ENCODE measurements around the gene H2BK1. TPM values are rescaled to one million over a fixed set of nuclear protein-coding genes. Genes with fewer than 3 reads are reported as not detected.
A peak's percentile ranks its signal among the peaks of the same experiment; 100 is the strongest.

Gene H2BK1
- not detected in 2 replicates for total RNA-seq (2014; rRNA removed; shearing (Covaris generic))

GRCh38 chr7:151210087-151210854 is at the start of gene H2BK1:
Gene H2BK1, minus strand, starts transcription at chr7:151210488. Its CDS starts 170 bp downstream, at chr7:151210318.
- DNase-seq (ENCODE audit: low read depth) = no peak

DNA sequence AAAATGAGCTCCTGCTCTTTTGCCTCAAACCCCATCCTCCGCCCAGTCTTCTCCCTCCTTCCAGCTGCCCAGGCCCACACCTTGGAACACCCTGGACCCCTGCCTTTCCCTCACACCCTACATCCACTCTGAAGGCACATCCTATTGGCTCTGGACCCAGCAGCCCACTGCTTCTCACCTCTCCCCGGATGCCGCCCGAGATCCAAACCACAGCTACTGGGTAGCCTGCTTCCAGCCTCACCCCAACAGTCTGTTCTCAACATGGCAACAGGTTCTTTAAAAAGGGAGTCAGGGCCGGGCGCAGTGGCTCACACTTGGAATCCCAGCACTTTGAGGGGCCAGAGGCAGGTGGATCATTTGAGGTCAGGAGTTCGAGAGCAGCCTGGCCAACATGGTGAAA is 47.7 kb upstream of the H2BK1 start:
- DNase-seq (ENCODE audit: low read depth) = no peak

DNA sequence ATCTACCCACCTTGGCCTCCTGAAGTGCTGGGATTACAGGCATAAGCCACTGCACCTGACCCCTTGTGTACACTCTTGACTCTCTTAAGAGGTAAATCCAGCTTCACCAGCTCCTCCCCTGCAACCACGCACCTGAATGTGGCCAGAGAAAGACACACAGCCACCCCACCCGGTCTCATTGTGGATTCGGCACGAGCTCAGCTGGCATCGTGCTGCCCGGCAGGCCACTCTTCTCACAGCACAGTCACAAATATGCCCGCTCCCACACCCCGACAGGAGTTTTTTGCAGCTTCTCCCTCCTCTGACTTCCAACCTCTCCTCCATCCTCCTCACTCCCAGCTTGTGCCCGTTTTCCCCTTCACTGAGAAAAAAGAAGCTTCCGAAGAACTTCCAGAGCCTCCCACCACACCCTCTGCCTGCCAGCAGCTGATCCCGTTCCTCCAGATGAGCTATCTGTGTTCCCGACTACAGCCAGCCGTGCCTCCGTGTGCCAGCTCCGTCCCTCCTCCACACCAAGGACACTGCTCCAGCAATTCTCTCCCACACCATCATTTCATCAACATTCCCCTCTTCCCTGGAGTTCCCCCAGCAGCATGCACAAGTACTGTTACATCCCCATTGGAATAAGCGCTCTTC is 46.2 kb upstream of the H2BK1 start:
- DNase-seq (ENCODE audit: low read depth) = no peak

DNA sequence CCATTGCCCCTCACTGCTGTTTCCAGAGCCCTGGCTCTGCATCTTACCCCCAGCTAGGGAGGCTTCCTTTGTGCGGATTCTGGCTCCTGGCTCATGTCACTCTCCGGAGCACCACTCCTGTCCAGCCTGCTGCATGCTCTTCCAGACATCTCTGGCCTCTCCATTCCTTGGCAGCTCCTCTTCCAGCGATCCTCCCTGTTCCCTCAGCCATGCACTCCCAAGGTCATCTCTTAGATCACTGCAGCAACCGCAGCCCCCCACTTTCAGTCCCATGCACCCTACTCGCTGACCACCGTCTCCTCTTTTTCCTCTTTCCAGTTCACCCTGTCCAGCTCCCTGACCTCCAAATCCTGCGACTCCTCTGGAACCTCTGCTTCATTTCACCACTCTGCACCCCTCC is 45.1 kb upstream of the H2BK1 start:
- no peak for DNase-seq (ENCODE audit: low read depth)

DNA sequence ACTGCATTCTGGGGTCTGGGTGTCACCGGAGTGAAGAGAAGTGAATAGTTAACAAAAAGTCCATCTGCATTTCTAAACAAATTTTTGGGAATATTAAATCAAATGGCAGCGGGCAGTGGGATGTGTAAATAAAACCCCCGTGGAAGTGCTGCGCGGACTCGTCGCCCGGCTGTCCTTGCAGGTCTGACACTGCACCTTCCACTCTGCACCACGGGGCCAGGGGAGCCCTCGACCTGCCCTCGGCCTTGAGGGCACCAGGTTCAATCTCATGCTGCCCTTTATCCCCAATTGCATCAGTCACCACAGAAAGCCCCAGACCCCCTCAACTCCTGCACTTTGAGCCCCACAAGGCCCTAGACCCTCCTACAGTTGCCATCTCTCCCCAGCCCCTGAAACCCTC is 44.6 kb upstream of the H2BK1 start:
- DNase-seq (ENCODE audit: low read depth) = no peak

DNA sequence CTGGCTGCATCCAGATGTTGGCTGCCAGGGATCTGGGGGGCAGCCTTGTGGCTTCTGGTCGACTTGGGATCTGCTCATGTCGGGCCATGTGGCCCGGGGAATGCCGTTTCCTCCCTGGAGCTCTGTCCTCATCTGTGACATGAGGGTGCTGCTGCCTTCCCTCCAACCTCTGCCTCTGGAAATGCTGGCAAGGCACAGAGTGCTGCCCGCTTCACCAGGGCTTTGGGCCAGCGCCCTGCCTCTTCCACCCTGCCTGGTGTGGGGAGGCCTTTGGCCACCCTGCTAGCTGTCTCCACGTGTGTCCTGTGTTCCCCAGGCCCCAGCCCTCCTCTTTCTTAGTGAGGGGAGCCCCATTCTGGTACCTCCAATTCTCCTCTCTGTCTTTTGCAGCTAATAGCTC is 44.0 kb upstream of the H2BK1 start:
- no peak for DNase-seq (ENCODE audit: low read depth)

- no peak for DNase-seq (ENCODE audit: low read depth)
These were observed 42.8 kb upstream of the H2BK1 start for GRCh38 chr7:151252961-151253711.

DNA sequence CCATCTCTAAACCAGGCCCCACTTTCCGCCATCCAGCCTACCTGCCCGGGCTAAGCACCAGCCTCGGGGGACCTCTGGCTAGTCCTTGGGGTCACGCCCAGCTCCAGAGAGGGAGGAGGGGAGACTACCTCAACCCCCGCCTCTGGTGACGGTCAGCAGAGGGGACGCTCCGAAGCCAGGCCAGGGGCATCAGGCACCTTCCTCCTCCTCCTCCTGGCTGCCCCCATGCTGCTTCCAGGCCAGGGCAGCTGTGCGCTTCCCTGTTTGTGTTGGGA is 42.2 kb upstream of the H2BK1 start:
- no peak for DNase-seq (ENCODE audit: low read depth)

DNA sequence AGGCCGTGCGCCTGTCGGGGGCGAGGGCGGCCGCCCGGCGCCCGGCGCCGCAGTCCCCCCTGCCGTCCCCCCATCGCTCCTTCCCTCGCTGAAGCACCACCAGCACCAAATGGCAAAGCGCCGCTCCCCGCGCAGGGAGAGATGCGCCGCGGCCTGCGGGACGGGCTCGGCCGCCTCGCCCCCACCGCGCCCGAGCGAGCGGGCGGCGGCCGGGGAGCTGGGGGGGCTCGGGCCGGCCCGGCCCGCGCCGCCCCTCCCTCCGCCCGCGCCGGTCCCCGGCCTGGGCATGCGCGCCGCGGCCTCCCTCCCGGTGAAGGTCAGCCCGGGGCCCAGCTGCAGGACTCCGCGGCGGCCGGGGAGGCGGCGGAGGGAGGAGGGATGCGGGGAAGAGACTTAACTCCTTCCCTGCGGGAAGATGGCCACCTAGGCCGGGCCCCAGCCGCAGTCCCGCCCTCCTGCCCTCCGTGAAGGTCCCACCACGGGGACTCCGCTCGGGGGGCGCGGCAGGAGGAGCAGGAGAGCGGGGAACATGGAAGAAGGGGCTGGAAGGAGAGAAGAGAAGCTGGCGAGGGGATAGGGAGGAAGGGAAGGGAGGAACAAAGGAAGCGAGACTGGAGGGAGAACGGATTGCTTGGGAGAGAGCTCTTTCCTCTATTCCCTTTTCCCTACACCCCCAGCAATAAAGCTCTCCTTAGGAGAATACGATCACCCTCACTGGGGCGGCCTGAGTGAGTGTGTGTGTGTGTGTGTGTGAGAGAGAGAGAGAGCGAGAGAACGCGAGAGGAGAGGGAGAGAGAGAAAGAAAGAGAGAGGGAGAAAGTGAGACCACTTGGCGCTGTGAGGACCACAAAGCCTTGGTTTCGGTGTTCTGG is 41.6 kb upstream of the H2BK1 start:
- peak; percentile 70 for DNase-seq (ENCODE audit: low read depth)

- DNase-seq (ENCODE audit: low read depth) = no peak
These were observed 41.0 kb upstream of the H2BK1 start for GRCh38 chr7:151251328-151251688.

GRCh38 chr7:151250181-151251132 is 40.2 kb upstream of the H2BK1 start:
- DNase-seq (ENCODE audit: low read depth) = no peak

GRCh38 chr7:151249732-151250072 is 39.4 kb upstream of the H2BK1 start:
- DNase-seq (ENCODE audit: low read depth) = peak; percentile 66

DNA sequence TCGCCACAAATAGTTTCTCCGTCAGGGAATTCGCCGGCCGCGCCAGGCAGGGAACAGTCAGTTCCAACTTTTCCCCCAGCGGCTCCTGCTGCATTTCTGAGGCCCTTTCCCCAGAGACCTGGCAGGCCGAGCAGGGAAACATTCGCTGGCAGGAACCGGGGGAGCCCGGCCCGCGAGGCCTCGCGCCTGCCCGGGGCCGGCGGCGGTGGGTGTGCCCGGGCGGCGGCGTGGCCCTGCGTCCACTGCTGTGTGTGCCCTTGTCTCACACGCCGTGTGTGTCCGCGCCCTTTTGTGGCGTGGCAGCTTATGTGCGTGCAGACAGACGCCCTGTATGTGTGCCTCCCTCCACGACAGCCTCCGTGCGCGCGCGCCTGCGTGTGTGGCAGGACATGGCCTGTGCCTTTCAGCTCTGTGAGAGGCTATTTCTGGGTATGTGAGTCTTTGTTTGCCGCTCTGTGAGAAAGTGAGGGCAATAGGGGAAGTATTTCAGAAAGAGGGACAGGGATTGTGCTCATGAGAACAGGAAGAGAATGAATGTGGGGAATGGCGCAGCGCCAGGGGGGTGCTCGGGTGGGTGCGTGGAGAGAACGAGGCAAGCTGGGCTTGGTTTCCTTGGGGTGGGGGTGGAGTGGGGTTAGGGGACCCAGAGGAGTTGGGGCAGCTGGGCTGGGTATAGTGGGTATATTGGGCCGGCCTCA is 38.9 kb upstream of the H2BK1 start:
- DNase-seq (ENCODE audit: low read depth) = peak; percentile 67

DNA sequence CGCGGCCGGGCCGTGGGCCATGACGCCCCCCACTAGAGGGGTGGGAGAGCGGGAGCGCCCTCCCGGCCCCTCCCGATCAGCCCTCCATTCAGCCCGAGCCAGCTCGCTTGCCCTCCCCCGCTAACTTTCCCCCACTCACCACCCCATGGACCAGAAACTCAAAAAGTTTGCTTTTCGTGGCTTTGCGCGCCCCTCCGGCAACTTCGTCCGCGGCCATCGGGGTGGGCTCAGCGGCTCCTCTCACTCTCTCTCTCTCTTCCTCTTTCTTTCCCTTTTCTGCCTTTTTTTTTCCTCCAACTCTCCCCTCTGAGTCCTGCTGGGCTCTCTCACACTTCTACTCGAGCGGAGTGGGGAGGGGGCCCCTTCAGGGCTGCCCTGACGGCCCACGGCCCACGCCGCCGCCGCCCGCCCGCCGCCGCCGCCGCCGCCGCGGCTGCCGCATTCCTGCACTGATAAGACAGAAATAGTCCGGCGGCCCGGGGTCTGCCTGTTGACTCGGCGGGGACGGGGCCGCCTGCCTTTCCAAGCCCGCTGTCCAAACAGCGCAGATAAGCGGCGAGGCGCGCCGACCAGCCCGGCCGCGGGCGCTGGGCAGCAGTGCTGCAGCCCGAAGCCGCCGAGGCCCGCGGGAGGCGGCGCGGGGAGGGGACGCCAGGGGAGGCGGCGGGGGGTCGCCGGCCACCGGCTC is 38.2 kb upstream of the H2BK1 start, which contains the start of gene SMARCD3:
SMARCD3 (minus strand) TSS at position 349 of the 688 bp plus-strand sequence; CDS start at position 217, 132 bp downstream.
- DNase-seq (ENCODE audit: low read depth) = peak; percentile 64

DNA sequence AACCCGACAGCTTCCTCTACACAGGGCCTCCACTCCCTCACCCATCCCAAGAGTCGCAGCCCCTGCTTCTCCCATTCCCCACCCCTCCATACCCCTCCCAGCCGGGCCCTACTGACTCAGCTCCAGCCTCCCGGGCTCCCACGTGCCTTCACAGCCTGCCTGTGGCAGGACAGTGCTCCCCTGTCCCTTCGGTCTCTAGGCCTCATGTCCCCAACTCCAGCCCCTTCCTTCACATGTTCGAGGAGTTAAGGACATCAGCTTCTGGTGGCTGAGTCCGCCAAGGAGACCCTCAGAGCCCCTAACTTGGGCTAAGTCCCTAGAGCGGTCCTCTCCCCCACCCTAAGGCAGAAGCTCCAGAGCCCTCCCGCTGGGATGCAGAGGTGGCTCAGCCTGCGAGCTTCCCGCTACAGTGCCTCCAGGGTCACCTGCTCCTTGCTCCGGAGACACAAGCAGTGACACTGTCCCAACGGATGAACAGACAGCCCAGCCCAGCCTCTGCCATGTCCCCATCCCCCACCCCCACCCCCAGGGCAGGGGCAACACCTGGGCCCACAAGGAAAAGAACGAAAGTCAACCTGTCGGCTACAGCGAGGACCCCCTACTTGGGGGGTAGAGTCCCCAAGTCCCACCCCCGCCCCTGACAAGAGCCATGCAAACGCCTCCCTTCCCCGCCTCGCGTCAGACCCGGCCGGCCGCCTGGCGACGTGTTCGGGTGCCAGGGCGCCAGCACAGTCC is 37.5 kb upstream of the H2BK1 start:
- DNase-seq (ENCODE audit: low read depth) = no peak

GRCh38 chr7:151246851-151247580 is 36.7 kb upstream of the H2BK1 start:
- no peak for DNase-seq (ENCODE audit: low read depth)

DNA sequence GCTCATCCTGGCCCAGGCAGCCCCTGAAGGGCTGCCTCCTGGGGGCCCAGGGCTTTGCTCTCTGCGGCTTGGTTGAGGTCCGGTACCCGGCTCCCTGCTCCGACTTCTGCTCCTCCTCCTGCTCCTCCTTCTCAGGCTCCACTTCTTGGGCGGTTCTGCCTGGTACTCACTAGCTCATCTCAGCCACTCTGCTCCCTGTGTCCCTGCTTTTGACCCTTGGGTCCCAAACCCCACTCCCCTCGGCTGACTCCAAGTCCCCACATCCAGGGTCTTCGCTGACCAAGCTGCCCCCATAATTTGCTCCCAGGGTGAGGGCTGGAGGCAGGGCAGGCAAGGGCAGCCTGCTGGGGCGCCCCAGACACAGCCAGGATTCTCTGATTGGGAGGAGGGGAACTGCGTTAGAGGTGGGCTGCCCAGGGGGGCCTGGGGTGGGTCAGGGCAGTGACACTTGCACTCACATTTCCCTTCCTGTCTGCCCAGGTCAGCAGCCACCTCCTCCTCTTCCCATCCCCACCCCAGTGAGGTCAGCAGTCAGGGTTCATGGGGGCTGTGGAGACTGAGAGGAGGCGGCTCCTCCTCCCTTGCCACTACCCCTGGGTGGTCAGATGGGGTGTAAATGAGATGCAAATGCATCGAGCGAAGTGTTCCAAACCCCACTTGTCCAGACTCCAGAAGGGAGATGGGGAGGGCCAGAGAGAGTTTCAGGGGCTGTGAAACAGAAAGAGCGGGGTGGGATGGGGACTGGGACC is 36.0 kb upstream of the H2BK1 start:
- no peak for DNase-seq (ENCODE audit: low read depth)
